GM12874 (cell line): ENCODE results near the gene DDI2.

Source experiments
- TF ChIP-seq, protein P1 (sequence below): IDR thresholded peaks from 2 replicates; pipeline ENCODE4 v1.5.1; 2011; ENCODE audit warnings: low read depth, mild to moderate bottlenecking, control low read depth, low read length, moderate library complexity; ENCODE audit not compliant: insufficient read depth

Gene DDI2

DNA sequence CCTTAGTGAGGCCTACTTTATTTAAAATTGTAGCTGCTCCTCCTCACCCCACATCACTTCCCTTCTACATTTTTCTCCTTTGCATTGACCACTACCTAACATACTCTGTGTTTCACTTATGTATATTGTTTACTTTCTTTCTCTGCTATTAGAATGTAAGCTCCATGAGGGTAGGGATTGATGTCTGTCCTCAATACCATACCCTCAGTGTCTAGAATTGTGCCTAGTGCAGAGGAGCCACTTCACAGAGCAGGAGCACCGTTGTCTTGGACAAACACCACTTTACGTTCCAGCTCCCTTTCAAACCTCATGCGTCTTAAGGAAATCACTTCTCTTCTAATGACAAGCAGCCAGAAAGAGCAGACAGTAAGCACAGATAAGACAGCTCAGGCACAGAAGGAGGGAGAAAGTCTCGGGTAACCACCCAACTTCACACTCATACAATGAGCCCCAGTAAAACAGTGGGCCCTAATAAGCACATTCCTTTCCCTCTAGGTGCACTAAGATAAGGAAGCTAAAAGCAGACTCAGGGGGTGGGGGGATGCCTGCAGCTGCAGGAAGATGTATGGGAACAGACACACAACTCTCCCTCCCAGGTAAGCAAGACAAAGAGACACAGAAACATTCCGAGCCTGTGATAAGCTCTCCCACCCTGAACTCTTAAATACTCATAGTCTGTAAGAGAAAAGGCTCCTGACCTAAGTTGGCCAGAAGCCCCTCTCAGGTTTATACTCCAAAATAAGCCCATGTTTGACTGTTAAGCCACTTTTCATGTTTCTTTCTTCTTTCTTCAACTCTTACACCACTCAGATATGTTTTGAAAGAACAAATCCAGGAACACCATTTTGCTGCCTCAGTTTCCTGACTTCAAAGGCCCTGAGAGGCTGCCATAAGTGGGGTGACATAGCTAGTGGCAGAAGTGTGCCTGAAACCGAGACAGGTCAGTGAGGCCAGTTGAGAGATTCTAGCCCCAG is 59.7 kb downstream of the DDI2 start:
- TF ChIP-seq, protein P1, sequence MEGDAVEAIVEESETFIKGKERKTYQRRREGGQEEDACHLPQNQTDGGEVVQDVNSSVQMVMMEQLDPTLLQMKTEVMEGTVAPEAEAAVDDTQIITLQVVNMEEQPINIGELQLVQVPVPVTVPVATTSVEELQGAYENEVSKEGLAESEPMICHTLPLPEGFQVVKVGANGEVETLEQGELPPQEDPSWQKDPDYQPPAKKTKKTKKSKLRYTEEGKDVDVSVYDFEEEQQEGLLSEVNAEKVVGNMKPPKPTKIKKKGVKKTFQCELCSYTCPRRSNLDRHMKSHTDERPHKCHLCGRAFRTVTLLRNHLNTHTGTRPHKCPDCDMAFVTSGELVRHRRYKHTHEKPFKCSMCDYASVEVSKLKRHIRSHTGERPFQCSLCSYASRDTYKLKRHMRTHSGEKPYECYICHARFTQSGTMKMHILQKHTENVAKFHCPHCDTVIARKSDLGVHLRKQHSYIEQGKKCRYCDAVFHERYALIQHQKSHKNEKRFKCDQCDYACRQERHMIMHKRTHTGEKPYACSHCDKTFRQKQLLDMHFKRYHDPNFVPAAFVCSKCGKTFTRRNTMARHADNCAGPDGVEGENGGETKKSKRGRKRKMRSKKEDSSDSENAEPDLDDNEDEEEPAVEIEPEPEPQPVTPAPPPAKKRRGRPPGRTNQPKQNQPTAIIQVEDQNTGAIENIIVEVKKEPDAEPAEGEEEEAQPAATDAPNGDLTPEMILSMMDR = no peak

GRCh38 chr1:15678578-15678977 is 61.3 kb downstream of the DDI2 start:
- TF ChIP-seq, protein P1 = no peak

GRCh38 chr1:15680131-15680530 is 62.9 kb downstream of the DDI2 start:
- TF ChIP-seq, protein P1 = no peak

DNA sequence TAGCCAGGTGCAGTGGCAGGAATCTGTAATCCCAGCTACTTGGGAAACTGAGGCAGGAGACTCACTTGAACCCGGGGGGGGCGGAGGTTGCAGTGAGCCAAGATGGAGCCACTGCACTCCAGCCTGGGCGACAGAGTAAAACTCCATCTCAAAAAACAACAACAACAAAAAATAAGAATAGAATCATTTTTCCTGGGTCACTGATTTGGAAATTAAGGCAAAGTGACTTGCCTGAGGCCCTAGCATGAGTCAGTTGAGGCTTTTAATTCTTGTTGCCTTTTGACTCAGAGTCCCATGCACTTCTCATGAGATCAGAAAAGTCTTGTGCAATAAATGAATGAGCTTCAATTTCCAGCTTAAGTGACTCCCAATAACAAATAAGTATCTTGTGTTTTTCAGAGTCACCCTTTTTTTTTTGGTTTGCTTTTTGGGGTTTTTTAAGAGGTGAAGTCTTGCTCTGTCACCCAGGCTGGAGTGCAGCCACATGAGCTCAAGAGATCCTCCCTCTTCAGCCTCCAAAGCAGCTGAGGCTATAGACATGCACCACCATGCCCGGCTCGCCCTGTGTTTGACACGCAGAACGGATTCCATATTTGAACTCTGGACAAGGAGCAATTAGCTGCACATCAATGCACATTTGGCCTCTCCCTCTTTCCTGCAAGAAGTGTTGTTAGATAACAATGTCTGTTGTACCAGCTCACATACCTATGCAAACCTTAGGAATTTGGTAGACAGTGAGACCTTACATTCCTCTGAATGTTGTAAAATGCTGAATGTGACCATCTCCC is 63.5 kb downstream of the DDI2 start:
- TF ChIP-seq, protein P1 = no peak

- TF ChIP-seq, protein P1 = no peak
These were observed 64.4 kb downstream of the DDI2 start for GRCh38 chr1:15681349-15682292.

DNA sequence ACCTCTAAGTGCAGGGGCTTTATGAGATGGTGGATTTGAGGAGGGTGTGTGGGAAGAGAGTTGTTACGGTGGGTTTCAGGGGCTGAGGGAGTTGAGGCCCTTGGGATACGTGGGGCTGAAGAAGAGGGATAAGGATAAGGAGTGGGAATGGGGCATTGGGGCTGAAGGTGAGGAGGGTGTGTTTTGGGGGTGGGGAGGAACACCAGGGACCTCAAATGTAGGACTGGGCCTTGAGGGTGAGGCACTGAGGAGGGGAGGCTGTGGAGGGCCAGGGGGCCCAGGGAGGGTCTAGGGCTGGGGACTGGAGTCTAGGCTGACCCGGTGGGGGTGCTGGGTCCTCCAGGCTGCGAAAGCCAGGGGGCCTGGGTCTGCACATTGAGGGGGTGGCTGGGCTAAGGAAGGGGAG is 65.7 kb downstream of the DDI2 start:
- TF ChIP-seq, protein P1 = no peak
